WERI-Rb-1 (cell line): ENCODE measurements around the gene ANKS6.

Experiments
- DNase-seq: peaks from one replicate; pipeline ENCODE4 v3.0.0-alpha.2; 2020
- H3K27ac ChIP-seq: fragments of 250-450 bp; sonication (Bioruptor Pico); 2 replicates; pipeline ENCODE4 v1.5.1; 2020; ENCODE audit warnings: mild to moderate bottlenecking, moderate library complexity
- H3K27me3 ChIP-seq: fragments of 250-450 bp; sonication (Bioruptor Pico); 2 replicates; pipeline ENCODE4 v1.5.1; 2021; ENCODE audit warnings: mild to moderate bottlenecking, low read depth, moderate library complexity; ENCODE audit not compliant: insufficient read depth, severe bottlenecking
- H3K36me3 ChIP-seq: fragments of 250-450 bp; sonication (Bioruptor Pico); 2 replicates; pipeline ENCODE4 v1.5.1; 2020; ENCODE audit warnings: mild to moderate bottlenecking, moderate library complexity
- H3K4me3 ChIP-seq: 2 replicates; pipeline ENCODE4 v1.5.1; 2011; ENCODE audit warnings: low read depth, mild to moderate bottlenecking, control low read depth, low read length
- H3K9me3 ChIP-seq: fragments of 250-450 bp; sonication (Bioruptor Pico); 2 replicates; pipeline ENCODE4 v1.5.1; 2021; ENCODE audit warnings: mild to moderate bottlenecking, moderate library complexity; ENCODE audit not compliant: severe bottlenecking
- CTCF ChIP-seq: IDR thresholded peaks from 2 replicates; pipeline ENCODE4 v1.5.1; 2011; ENCODE audit warnings: low read depth, mild to moderate bottlenecking, control low read depth, inconsistent platforms, low read length

Gene ANKS6

GRCh38 chr9:98790134-98790841 is 6.1 kb downstream of the ANKS6 start:
- Histone ChIP-seq H3K36me3 (peaks cover 36% of the 10 kb centered on the region), H3K9me3 (no peaks in the 10 kb centered on the region), H3K27me3 (no peaks in the 10 kb centered on the region), H3K4me3 (no peak overlapping the region), H3K27ac (no peak overlapping the region)
- no peak for DNase-seq
- no peak for TF ChIP-seq CTCF

GRCh38 chr9:98789483-98790133 is 6.7 kb downstream of the ANKS6 start:
- H3K36me3 ChIP-seq, result peaks cover 36% of the 10 kb centered on the region
- no peaks in the 10 kb centered on the region for H3K27me3 ChIP-seq
- no peaks in the 10 kb centered on the region for H3K9me3 ChIP-seq
- H3K4me3 ChIP-seq, result no peak overlapping the region
- TF ChIP-seq CTCF, result no peak
- H3K27ac ChIP-seq, result no peak overlapping the region
- DNase-seq, result no peak

DNA sequence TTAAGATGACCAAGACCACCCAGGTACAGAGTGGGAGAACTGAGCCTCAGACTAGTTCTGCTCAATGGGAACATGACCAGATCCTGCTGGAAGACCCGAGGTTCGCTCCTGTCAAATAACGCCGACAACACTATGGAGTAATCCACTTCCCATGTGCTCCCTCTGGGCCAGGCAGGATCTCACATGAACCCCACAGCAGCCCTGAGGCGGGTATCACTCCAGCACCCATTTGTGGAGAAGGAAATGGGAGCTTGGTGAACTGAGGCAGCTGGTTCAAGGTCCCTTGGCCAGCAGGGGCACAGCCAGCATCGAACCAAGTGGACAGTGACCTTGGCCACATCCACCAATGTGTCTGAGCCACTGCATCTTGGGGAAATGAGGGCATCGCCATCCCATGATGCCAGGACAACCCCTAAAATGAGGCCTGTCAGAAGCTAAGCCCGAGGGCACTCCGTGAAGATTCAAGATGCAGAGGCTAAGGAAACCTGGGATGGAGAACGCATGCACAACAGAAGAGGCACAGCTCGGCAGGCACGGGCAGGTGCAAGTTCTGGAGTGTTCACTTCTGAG is 8.5 kb downstream of the ANKS6 start:
- Histone ChIP-seq H3K9me3 (no peaks in the 10 kb centered on the region), H3K4me3 (no peak overlapping the region), H3K27ac (no peak overlapping the region), H3K36me3 (peaks cover 44% of the 10 kb centered on the region), H3K27me3 (no peaks in the 10 kb centered on the region)
- TF ChIP-seq CTCF, result no peak
- no peak for DNase-seq

DNA sequence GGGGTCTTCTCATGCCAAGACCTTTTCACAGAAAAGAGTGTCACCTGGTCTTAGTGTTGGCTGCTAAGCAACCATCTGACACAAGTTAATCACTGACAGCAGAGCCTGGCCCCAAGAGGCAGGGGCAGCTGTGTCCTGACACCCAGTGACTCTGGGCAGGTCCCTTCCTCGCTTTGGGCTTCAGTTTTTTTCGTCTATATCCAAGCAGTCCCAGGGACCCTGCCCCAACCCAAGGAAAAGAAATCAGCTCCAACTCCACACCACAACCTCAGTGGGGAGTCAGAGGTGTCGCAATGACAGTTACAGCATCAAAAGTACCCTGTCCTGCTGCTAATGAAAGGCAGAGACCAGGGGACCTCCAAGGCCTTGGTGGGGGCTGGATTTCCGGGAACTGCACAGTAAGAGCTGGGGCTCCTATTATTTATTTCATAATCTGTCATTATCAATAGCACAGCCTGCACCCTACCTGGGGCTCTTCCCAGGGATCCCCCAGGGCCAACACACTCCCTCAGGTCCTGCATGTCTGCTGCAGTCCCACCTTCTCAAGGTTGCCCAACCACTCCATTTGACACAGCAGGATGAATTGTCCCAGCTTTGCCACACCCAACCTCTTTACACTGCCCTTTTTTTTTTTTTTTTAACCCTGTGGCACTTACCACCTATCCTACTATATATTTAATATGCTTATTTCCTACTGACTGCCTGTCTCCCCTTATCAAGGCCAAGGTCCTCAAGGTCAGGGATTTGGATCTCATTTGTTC is 9.4 kb downstream of the ANKS6 start:
- Histone ChIP-seq H3K27me3 (no peaks in the 10 kb centered on the region), H3K9me3 (no peaks in the 10 kb centered on the region), H3K4me3 (no peak overlapping the region), H3K36me3 (peaks cover 53% of the 10 kb centered on the region), H3K27ac (no peak overlapping the region)
- no peak for DNase-seq
- TF ChIP-seq CTCF, result no peak

DNA sequence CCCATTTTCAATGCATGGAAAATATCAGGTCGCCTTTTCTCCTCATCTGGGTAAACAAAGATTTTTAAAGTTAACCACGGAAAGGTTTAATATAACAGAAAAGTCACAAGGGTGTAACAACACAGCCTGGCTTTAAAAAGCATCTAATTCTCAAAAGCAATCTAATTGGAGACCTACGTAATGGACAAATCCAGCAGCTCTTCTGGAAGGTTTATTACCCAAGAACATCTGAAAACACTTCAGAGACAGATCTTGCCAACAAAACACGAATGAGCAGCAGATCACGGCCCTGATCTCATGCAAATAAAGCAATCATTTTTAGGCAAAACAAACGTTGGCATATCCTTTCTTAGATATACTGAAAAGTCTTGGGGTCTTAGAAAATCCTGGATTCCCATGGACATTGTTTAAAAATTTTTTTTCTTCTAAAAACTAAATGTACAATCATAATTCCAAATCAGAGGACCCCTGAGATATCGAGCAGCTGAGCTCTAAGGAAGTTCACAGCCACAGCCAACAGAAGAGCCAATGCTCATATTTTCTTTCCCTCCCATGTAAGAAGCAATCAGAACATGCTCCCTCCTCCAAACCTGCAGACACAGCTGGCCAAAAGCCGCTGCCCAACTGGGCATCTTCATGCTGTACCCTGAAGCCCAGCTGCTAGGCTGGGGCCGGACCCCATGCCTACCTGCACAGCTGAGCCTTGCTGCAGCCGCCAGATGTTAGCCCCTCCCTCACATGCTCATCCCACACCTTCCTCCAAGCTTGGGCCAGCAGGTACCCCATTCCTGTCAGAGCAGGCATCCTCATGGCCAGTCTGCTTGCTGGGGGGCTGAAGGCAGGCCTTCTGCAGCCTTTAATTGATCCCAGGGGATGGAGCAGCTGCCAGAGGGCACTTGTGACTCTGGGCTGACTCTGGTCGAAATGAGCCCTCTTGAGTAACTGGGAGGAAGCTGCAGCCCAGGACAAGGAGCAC is 11.2 kb downstream of the ANKS6 start:
- peaks cover 57% of the 10 kb centered on the region for H3K36me3 ChIP-seq
- H3K27ac ChIP-seq, result no peak overlapping the region
- no peaks in the 10 kb centered on the region for H3K27me3 ChIP-seq
- no peak for DNase-seq
- TF ChIP-seq CTCF, result no peak
- H3K9me3 ChIP-seq, result no peaks in the 10 kb centered on the region
- no peak overlapping the region for H3K4me3 ChIP-seq
